Hematopoietic multipotent progenitor cell treated with erythropoietin and hydrocortisone succinate and interleukin-3 and kit ligand, for 17 days (in vitro differentiated cells): ENCODE measurements around the gene GAS7.
"Not testable (repeated sequence)": the region's sequence is repeated elsewhere in the genome, so short reads cannot be mapped to it uniquely, and the experiment has no call there.

Experiments used
- DNase-seq: peaks from one replicate; pipeline ENCODE4 v3.0.0-alpha.2; 2015; ENCODE audit warnings: low spot score

GAS7 gene

GRCh38 chr17:10022416-10022815 is 176.0 kb downstream of the GAS7 start:
- no peak for DNase-seq

- no peak for DNase-seq
Measured at GRCh38 chr17:10021272-10021984, 177.0 kb downstream of the GAS7 start.

- DNase-seq: no peak
Measured at GRCh38 chr17:10019941-10020451, 178.4 kb downstream of the GAS7 start.

GRCh38 chr17:10018461-10018891 is 179.9 kb downstream of the GAS7 start:
- no peak for DNase-seq

- DNase-seq: not testable (repeated sequence)
Measured at GRCh38 chr17:10016958-10017570, 181.3 kb downstream of the GAS7 start.

GRCh38 chr17:10013365-10014112 is 184.9 kb downstream of the GAS7 start:
- no peak for DNase-seq

GRCh38 chr17:10010752-10011151 is 187.7 kb downstream of the GAS7 start:
- DNase-seq: no peak

- no peak for DNase-seq
Measured at GRCh38 chr17:10003705-10004104, 194.7 kb downstream of the GAS7 start.

- DNase-seq: not testable (repeated sequence)
Measured at GRCh38 chr17:10002567-10003360, 195.6 kb downstream of the GAS7 start.

GRCh38 chr17:10001306-10001873 is 197.0 kb downstream of the GAS7 start:
- DNase-seq: no peak

GRCh38 chr17:9999919-10000695 is 198.3 kb downstream of the GAS7 start:
- no peak for DNase-seq

GRCh38 chr17:9998060-9998459 is 200.3 kb downstream of the GAS7 start:
- DNase-seq: no peak

GRCh38 chr17:9994761-9995160 is 203.6 kb downstream of the GAS7 start:
- DNase-seq: no peak

- DNase-seq: no peak
Measured at GRCh38 chr17:9991796-9992195, 206.6 kb downstream of the GAS7 start.

GRCh38 chr17:9991351-9991750 is 207.1 kb downstream of the GAS7 start:
- no peak for DNase-seq

GRCh38 chr17:9987779-9988585 is 210.4 kb downstream of the GAS7 start:
- DNase-seq: peak; percentile 27

- no peak for DNase-seq
Measured at GRCh38 chr17:9986754-9987382, 211.5 kb downstream of the GAS7 start.

- DNase-seq: no peak
Measured at GRCh38 chr17:9985646-9986045, 212.8 kb downstream of the GAS7 start.

GRCh38 chr17:9984768-9985167 is 213.6 kb downstream of the GAS7 start:
- DNase-seq: no peak

- no peak for DNase-seq
Measured at GRCh38 chr17:9982159-9982558, 216.2 kb downstream of the GAS7 start.
